NCI-H345 (cell line): Measurements from ENCODE around the gene GALR3.

Source experiments
- DNase-seq: peaks from one replicate; lab custom pipeline; 2025; lab: John Stamatoyannopoulos, UW

Gene GALR3

DNA sequence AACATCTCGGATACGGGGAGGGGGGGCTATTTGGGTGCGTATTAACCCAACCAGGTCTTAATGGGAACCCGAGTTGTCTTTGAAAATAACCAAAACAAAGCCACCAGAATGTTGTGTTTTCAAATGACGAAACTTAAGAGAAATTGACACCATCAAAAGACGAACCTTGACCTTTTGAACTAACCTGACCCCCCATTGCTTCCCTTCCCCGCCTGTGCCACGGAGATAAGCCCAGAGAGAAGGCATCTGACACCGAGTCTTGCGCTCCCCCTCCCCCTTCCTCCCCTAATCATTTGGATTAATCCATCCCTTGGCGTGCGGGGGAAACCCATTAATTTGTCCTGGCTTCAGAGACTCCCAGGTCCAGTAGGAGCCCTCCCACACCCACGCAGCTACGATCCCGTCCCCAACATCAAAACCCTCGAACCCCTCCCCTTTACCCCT, 20.0 kb upstream of the GALR3 start:
- DNase-seq = peak; percentile 17

DNA sequence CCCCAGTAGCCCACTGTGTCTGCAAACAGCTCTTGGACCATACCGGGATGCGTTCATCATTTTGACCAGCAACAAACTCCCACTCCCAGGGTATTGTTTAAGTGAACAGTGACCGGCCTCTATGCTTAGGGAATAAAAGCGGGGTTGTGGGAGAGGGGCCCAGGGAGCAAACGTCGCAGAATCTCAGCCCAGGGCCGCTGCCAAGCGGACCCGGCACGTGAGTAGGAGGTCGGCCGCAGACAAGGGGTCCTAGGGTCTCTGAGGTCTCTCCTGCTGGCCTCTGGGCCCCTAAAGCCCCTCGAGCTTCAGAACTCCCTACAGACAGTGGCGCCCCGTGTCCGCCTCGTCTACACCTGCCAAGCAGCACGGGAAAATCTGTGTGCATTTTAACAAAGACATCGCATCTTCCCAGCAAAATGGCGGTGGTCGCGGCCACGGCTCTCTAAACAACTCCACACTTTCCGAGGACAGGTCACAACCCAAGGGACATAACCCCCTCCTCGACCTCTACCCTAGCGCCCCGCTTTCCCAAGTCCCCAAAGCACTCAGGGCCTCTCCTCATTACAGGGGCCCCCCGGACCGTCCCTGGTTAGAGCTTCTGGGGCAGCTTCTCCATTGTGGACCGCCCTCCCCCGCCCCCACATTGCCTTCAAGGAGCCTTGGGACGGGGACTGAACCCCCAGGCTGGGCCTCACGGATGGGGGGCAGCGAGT, 19.4 kb upstream of the GALR3 start:
- DNase-seq = peak; percentile 12

DNA sequence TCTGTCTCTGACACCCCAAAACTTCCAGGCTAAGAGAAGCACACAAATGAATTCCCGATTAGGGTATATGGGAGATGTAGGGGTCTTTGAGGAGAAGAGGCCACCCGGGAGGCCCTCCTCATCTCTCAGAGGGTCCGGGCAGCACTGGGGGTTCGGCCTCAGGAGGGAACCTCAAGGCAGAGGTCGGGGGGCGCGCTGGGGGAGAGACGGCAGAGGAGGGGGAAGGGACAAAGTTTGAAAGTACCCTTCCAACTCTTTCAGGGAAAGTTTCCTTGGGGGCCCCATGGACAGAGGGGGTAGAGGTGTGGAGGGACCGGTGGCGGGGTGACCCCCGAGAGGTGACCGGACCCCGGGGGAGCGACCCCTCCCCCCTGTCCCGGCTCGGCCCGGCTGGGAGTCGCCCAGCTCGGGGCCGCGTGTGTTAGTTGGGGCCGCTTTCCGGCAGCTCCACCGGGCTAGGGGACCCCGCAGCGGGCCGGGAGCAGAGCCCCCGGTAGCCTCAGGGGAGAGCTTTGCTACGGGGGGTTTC, 18.8 kb upstream of the GALR3 start:
- DNase-seq = no peak

DNA sequence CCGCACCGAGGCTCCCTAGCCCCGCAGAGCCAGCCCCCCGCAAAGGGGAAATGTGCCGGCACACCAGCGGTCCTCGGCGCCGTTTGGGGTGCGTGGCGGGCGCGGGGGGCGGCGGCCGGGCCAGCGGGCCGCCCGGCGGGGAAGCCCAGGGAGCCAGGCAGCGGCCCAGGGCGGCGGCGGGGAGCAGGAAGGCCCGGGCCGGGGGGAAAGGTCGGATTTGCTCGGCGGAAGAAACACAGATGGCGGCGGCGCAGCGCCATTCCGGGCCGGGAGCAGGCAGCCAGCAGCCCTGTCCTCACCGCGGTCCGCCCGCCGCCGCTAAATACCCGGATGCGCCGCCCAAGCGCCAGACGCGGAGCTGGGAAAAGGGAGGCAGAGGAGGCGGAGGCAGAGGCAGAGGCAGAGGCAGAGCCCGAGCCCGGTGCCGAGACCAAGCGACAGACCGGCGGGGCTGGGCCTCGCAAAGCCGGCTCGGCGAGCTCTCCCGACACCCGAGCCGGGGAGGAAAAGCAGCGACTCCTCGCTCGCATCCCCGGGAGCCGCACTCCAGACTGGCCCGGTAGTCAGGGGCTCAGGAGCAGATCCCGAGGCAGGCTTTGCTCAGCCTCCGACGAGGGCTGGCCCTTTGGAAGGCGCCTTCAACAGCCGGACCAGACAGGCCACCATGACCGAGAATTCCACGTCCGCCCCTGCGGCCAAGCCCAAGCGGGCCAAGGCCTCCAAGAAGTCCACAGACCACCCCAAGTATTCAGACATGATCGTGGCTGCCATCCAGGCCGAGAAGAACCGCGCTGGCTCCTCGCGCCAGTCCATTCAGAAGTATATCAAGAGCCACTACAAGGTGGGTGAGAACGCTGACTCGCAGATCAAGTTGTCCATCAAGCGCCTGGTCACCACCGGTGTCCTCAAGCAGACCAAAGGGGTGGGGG, 18.0 kb upstream of the GALR3 start:
- DNase-seq = peak; percentile 87

DNA sequence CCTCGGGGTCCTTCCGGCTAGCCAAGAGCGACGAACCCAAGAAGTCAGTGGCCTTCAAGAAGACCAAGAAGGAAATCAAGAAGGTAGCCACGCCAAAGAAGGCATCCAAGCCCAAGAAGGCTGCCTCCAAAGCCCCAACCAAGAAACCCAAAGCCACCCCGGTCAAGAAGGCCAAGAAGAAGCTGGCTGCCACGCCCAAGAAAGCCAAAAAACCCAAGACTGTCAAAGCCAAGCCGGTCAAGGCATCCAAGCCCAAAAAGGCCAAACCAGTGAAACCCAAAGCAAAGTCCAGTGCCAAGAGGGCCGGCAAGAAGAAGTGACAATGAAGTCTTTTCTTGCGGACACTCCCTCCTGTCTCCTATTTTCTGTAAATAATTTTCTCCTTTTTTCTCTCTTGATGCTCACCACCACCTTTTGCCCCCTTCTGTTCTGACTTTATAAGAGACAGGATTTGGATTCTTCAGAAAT, 17.3 kb upstream of the GALR3 start:
- no peak for DNase-seq

DNA sequence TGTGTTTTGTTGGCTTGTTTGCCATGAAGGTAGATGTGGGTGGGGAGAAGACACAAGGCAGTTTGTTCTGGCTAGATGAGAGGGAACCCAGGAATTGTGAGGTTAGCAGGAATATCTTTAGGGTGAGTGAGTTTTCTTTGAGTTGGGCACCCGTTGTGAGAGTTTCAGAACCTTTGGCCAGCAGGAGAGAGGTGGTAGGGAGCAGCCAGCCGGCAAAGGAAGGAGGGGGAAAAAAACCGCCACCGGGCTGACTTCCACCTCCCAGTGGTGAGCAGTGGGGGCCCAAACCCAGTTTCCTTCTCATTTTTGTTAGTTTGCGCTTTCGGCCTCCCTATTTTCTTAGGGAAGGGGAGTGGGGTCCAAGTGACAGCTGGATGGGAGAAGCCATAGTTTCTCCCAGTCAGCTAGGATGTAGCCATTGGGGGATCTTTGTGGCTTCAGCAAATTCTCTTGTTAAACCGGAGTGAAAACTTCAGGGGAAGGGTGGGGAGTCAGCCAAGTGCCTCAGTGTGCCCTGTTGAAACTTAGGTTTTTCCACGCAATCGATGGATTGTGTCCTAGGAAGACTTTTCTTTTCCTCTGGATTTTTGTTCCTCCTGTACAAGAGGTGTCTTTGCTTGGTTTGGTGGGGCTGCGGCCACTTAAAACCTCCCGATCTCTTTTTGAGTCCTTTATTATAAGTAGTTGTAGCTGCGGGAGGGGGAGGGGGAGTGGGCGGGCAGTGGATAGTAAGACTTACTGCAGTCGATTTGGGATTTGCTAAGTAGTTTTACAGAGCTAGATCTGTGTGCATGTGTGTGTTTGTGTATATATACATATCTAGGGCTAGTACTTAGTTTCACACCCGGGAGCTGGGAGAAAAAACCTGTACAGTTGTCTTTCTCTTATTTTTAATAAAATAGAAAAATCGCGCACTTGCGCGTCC, 16.5 kb upstream of the GALR3 start:
- peak; percentile 31 for DNase-seq

DNA sequence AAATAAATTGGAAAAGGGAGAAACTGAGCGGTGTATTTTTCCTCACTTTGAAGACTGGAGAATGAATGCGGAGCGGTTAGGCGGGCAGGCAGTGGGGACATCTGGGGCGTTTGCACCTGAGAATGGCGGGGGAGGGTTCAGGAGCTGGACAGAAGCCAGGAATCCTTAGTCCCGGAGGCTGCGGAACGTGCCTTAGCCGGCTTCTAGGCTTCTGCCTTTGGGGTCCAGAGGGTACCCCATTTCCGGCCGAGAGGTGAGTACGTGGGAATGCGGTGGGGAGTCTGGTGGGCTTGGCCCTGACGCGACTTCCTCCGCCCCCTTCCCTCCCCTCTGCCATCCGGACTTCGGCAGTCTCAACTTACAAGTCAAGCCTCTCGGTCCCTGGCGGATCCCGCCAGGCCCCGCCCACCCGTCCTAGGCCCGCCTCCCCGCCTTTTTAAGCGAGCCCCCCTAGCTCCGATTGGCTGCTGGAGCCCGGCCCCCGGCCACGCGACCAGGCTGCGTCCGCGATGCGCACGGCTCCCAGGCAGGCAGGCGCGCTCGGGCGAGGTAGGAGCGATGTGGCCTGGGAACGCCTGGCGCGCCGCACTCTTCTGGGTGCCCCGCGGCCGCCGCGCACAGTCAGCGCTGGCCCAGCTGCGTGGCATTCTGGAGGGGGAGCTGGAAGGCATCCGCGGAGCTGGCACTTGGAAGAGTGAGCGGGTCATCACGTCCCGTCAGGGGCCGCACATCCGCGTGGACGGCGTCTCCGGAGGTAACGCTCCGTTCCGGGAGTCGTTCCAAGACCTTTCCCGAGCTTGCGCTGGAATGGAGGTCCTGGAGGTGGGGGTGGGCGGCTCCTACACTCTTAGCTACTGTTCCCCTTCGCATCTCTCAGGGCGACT, 15.5 kb upstream of the GALR3 start, which contains the start of gene GCAT:
Gene GCAT, plus strand, starts transcription at position 525 of the 884 bp plus-strand sequence. Its CDS starts 34 bp downstream, at position 559.
- peak; percentile 93 for DNase-seq

DNA sequence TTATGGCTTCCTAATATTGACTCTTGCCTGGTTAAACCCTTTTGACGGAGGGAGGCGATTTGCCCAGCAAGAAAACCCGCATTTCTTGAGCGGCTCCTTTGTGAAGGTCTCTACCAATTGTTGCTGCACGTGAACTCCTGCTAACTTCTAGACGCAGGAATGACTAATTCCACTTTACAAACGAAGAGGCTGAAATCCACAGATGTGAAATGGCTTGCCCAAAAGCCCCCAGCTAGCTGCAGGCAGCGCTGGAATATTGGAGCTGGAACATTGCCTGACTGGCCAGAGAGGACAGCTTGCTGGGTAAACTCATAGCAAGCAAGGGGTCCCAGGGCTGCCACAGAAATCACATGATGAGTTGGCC, 14.9 kb upstream of the GALR3 start:
- no peak for DNase-seq

DNA sequence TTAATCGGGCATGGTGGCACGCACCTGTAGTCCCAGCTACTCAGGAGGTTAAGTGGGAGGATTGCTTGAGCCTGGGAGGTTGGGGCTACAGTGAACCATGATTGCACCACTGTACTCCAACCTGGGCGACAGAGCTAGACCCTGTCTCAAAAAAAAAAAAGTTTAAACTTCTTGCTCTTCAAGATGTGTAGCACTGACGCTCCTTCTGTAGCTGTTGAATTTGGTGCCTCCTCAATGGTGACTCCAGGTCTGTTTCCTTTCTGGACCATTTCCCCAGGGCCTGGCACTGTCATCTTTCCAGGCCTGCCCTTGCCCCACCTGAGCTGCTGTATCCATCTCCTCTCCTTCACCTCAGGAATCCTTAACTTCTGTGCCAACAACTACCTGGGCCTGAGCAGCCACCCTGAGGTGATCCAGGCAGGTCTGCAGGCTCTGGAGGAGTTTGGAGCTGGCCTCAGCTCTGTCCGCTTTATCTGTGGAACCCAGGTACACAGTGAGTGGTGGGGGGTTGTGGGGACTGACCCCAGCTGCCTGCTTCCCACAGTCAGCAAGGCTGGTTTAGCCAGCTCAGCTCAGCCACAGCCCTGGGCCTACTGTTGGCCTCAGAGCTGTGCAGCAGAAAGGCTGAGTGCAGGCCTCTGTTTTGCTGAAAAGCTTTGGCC, 13.4 kb upstream of the GALR3 start:
- no peak for DNase-seq

DNA sequence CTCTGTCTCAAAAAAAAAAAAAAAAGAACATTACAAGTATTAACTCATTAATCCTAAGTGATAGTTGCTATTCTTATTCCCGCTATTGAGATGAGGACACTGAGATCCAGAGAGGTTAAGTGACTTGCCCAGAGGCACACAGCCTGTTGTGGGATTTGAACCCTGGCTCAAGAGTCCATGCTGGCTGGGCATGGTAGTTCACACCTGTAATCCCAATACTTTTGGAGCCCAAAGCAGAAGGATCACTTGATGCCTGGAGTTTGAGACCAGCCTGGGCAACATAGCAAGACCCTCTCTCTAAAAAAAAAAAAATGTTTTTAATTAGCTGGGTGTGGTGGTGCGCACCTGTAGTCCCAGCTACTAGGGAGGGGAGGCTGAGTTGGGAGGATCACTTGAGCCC, 11.3 kb upstream of the GALR3 start:
- no peak for DNase-seq

DNA sequence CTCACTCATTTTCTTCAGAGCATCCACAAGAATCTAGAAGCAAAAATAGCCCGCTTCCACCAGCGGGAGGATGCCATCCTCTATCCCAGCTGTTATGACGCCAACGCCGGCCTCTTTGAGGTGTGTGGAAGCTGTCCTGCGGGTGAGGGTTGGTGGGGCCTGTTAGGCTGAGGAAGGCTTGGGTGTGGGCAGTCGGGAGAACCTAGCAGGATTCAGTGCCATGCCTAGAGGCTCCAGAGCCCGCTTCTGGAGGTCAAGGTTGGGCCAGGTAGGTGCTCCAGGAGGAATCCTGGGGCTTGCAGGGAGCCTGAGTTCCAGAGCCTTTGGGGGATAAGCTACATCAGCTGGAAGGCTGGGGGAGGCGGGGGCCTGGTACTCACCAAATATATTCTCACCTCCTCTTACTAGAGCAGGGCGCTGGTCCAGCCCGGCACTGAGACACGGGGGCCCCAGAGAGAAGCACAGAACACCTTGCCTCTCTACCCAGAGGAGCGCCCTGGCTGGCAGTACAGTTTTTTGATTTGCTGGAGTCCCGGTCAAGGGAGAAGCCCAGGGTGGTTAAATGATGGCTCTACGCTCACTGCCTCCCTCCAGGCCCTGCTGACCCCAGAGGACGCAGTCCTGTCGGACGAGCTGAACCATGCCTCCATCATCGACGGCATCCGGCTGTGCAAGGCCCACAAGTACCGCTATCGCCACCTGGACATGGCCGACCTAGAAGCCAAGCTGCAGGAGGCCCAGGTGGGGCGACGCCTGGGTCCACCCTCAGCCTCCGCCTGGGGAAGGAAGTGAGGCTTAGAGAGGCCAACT, 10.1 kb upstream of the GALR3 start:
- DNase-seq = no peak

DNA sequence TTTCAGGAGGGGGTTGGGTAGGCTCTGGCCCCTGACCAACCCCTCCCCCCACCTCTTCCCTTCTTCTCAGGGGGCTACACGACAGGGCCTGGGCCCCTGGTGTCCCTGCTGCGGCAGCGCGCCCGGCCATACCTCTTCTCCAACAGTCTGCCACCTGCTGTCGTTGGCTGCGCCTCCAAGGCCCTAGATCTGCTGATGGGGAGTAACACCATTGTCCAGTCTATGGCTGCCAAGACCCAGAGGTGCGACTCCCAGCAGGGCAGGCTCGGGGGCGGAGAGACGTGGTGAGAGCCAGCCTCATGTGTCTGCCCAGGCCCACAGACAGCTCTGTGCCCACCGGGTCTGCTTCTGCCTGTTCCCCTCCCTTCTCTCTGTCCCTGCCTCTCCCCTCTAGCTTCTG, 7.6 kb upstream of the GALR3 start:
- DNase-seq = no peak

DNA sequence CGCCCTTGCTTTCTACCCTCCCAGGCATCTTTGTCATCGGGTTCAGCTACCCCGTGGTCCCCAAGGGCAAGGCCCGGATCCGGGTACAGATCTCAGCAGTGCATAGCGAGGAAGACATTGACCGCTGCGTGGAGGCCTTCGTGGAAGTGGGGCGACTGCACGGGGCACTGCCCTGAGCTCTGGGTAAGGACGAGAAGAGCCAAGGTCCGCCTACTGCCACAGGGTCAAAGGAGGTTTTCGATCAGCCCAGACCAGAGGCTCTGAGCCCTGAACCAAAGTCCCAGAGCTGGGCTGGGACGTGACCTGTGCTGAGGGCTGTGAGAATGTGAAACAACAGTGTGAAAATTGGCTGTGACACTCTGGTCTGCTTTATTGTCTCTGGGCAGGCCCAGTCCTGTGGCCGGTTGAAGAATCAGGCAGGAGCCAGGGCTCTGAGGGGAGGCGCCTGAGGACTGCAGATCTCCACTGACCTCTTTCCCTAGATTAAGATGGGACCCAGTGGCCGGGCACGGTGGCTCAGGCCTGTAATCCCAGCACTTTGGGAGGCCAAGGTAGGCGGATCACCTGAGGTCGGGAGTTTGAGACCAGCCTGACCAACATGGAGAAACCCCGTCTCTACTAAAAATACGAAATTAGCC, 6.5 kb upstream of the GALR3 start:
- no peak for DNase-seq

DNA sequence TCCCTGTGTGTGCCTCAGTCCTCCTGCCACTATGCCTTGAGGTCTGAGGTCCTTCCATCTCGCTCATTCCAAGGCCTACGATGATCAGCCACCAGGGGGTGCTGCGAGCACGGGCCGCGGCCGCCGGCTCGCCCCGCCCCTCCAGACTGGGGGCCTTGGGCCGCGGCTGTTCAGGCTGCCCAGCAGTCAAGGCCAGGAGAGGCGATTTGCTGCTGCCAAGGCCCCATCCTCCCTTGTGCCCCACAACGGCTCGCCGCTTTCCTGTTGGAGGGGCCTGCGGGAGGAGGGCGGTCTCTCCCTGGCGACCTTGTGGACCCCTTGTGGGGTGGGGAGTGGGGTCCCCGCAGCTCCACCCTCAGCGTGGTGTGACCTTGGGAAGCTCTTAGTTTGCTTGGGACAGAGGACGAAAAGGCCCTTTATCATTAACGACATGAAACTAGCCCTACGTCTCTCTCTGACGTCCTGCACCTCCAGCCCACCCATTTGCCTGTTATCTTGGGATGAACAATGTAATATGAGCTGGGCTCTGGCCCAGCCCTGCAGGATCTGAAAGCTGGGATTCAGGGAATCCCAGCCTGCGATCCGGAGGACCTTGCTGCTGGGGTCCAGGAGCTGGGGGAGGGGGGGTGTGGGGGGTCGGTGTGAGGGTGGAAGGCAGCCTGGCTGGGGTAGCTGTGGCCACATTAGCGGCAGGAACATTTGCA, 5.3 kb upstream of the GALR3 start:
- peak; percentile 54 for DNase-seq

DNA sequence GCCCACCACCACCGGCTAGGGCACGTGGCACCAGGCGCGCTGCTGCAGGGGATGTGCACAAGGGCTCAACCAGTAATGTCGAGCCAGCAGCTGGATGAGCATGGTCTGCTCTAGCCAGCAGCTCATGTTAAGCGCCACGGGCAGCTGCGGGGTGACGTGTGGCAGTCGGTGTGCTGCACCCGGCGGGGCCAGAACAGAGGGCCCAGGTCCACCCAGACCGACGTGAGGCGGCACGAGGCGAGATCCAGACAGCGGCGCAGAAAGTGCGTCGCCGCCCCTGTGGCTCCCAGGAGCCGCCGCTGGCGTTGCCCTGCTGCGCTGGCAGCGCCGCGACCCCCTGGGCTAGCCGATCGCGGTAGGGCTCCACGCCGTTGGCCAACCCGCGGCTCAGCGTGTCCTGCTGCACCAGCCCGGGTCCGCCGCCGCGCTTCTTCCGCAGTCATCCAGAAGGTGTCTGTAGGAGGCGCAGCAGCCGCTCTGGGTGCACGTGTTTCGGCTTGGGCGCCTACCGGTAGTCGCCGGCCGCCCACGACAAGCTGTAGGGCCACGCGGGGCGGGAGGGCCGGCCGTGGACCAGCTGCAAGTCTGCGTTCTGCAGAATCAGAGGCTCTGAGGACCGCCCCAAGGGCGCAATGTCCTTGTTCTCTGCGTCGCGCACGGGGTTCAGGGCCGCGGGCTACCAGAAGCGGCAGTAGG, 4.6 kb upstream of the GALR3 start:
- DNase-seq = peak; percentile 28

DNA sequence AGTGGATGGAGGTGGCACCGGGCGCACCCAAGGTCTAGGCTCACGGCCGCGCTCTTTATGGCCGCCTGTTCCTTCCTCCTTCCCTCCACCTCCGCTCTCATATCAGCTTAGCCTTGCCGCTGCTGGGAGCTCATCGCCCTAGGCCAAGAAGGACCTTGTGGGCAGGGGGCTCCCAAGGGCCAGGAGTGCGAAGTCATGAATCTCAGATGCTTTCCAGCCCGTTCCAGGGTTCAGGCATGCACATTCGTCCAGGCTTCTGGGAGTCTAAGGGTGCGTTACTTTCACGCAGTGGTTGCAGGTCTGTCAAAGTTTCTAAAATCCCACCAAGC, 4.1 kb upstream of the GALR3 start:
- no peak for DNase-seq

DNA sequence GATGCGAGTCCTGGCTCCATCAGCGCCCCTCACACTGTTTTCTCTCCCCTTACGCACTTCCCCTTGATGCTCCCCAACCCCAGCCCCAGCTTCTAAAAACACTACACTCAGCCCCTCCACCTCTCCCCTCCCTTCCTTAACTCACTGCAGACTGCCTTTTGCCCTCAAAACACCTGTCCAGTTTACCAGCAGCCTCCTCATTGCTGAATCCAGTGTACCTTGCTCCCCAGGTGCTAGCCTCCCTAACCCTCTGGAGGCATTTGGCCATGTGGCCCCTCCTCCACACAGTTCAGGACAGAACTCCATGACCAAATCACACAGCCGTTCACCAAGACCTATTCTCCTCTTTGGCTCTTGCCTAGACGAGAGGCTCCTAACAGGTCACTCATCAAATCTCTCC, 2.8 kb upstream of the GALR3 start:
- DNase-seq = no peak
